ENCODE data around the gene MTX3.

MTX3 gene

GRCh38 chr5:80002677-80003076 lies 11.6 kb upstream of the MTX3 start:
- DNase-seq (ENCODE audit: extremely low read depth, low read depth) = no peak
- TF ChIP-seq, protein P1, sequence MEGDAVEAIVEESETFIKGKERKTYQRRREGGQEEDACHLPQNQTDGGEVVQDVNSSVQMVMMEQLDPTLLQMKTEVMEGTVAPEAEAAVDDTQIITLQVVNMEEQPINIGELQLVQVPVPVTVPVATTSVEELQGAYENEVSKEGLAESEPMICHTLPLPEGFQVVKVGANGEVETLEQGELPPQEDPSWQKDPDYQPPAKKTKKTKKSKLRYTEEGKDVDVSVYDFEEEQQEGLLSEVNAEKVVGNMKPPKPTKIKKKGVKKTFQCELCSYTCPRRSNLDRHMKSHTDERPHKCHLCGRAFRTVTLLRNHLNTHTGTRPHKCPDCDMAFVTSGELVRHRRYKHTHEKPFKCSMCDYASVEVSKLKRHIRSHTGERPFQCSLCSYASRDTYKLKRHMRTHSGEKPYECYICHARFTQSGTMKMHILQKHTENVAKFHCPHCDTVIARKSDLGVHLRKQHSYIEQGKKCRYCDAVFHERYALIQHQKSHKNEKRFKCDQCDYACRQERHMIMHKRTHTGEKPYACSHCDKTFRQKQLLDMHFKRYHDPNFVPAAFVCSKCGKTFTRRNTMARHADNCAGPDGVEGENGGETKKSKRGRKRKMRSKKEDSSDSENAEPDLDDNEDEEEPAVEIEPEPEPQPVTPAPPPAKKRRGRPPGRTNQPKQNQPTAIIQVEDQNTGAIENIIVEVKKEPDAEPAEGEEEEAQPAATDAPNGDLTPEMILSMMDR (IDR thresholded peaks at IDR 0.05; ENCODE audit: low read depth, low read length) = no peak

DNA sequence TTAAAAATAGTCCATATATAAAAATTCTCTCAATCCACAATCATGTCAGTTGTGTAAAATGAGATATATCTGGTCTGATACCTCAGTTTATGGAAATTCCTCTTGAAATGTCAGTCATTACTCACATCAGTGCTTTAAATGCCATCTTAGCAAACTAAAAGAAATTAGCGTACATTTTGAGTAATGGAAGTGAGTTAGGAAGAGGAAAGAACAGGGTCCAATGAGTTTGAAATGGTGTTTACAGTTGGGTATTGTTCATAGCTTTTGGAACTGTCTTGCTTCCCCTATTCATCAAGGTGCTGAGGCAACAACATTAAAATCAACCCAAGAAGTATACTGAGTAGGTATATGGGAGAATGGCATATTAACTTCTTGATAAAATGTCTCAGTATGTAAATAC lies 8.7 kb upstream of the MTX3 start:
- no peak for DNase-seq (ENCODE audit: extremely low read depth, low read depth)
- TF ChIP-seq, protein P1 (IDR thresholded peaks at IDR 0.05; ENCODE audit: low read depth, low read length) = no peak

- TF ChIP-seq, protein P1 (IDR thresholded peaks at IDR 0.05; ENCODE audit: low read depth, low read length) = no peak
- no peak for DNase-seq (ENCODE audit: extremely low read depth, low read depth)
Measured at GRCh38 chr5:79992891-79993657, 2.0 kb upstream of the MTX3 start.

- TF ChIP-seq, protein P1 (IDR thresholded peaks at IDR 0.05; ENCODE audit: low read depth, low read length) = no peak
- no peak for DNase-seq (ENCODE audit: extremely low read depth, low read depth)
Measured at GRCh38 chr5:79990205-79990597, 861 bp downstream of the MTX3 start.

- no peak for DNase-seq (ENCODE audit: extremely low read depth, low read depth)
- TF ChIP-seq, protein P1 (IDR thresholded peaks at IDR 0.05; ENCODE audit: low read depth, low read length) = no peak
Measured at GRCh38 chr5:79986260-79986659, 4.8 kb downstream of the MTX3 start.

GRCh38 chr5:79985288-79985687 lies 5.8 kb downstream of the MTX3 start:
- TF ChIP-seq, protein P1 (IDR thresholded peaks at IDR 0.05; ENCODE audit: low read depth, low read length) = no peak
- no peak for DNase-seq (ENCODE audit: extremely low read depth, low read depth)

DNA sequence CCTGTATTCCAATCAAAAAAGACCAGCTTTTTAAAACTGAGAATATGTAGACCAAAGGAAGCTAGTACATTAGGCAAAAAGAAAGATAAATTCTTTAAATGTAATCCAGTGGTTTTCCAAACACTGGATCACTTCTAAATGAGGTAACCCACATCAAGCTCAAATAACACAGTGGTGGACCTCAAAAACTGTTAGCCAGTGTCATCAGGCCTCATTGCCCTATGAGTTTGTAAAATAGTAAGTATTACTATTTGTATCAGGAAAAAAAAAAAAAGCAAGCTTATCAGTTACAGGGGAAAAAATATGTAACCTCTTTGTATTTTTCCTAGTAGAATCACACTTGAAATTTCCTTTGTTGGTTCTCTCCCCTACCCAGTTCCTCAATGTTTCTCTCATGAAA lies 6.7 kb downstream of the MTX3 start:
- TF ChIP-seq, protein P1 (IDR thresholded peaks at IDR 0.05; ENCODE audit: low read depth, low read length) = no peak
- DNase-seq (ENCODE audit: extremely low read depth, low read depth) = no peak
